ENCODE data around the gene TRAK1.

GRCh38 chr3:42143440-42143839, 52.3 kb downstream of the TRAK1 start:
- TF ChIP-seq POLR2A (IDR thresholded peaks at IDR 0.05; ENCODE audit: low read length) = no peak
- TF ChIP-seq GATA1 (IDR thresholded peaks at IDR 0.05; ENCODE audit: low read depth, low read length) = no peak
